ENCODE results near the gene DIAPH2.

Gene DIAPH2

GRCh38 chrX:97628807-97629596, 944.4 kb downstream of the DIAPH2 start:
- Histone ChIP-seq H3K4me1 (ENCODE audit: insufficient read depth, low read length) (no peaks in the 10 kb centered on the region), H3K9me3 (ENCODE audit: low read length) (no peaks in the 10 kb centered on the region), H3K27me3 (ENCODE audit: insufficient read depth, low read length) (peaks cover 2% of the 10 kb centered on the region), H2AFZ (ENCODE audit: low read depth, low read length) (no peak overlapping the region), H3K4me3 (ENCODE audit: low read length) (no peak overlapping the region), H3K36me3 (ENCODE audit: insufficient read depth, low read length) (no peaks in the 10 kb centered on the region)

DNA sequence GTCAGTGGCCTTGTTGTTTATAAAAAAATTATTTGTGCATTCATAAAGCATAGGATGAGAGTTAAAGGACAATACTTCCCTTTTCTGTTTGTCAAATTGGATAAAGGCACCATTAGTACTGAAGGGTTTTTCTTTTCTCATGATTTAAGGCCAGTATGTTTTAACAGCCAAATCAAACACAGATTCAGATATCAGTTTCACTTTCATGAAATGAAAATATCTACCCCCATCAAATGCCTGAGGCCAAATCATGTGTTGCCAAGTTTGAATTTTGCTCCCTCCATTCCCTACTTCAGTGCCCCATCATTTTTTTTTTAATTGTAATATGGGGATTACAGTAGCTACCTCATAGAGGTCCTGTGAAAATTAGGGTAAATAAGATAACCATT, 944.9 kb downstream of the DIAPH2 start:
- H3K9me3 ChIP-seq (ENCODE audit: low read length), result no peaks in the 10 kb centered on the region
- no peak overlapping the region for H3K4me3 ChIP-seq (ENCODE audit: low read length)
- no peak overlapping the region for H2AFZ ChIP-seq (ENCODE audit: low read depth, low read length)
- no peaks in the 10 kb centered on the region for H3K4me1 ChIP-seq (ENCODE audit: insufficient read depth, low read length)
- no peaks in the 10 kb centered on the region for H3K36me3 ChIP-seq (ENCODE audit: insufficient read depth, low read length)
- peaks cover 2% of the 10 kb centered on the region for H3K27me3 ChIP-seq (ENCODE audit: insufficient read depth, low read length)

GRCh38 chrX:97633798-97634197, 949.2 kb downstream of the DIAPH2 start:
- Histone ChIP-seq H2AFZ (ENCODE audit: low read depth, low read length) (no peak overlapping the region), H3K36me3 (ENCODE audit: insufficient read depth, low read length) (no peaks in the 10 kb centered on the region), H3K4me3 (ENCODE audit: low read length) (no peak overlapping the region), H3K27me3 (ENCODE audit: insufficient read depth, low read length) (peaks cover 2% of the 10 kb centered on the region), H3K9me3 (ENCODE audit: low read length) (no peaks in the 10 kb centered on the region), H3K4me1 (ENCODE audit: insufficient read depth, low read length) (peaks cover 14% of the 10 kb centered on the region)

DNA sequence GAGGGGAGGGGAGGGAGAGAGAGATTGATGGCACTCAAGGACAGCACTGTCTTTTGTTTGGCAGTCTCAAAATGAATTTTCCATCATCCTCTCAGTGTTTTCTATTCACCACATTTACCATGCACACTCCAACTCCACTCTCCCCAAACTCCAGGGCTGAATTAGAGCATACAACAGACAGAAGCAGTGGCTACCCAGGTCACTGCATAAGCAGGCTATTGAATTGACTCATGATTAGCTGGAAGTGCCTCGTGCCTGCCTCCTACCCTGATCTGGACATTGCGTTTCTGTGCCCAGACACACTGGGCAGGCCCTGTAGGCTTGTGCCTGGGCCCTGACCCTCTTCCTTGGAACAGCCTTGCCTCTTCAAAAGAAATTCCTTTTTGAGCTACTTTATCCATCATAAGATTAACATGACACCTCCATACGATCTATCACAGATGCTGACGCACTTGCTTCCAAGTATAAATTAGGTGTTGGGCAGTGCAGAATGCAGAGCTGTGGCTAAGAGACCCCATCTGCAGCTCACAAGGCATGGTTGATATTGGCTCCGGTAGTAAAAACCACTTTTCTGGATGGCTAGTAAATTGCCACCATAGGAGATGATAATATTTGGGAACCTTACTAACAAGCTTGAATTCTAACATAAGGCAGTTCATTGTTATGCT, 952.0 kb downstream of the DIAPH2 start:
- Histone ChIP-seq H3K9me3 (ENCODE audit: low read length) (no peaks in the 10 kb centered on the region), H3K4me1 (ENCODE audit: insufficient read depth, low read length) (peaks cover 15% of the 10 kb centered on the region), H3K4me3 (ENCODE audit: low read length) (no peak overlapping the region), H2AFZ (ENCODE audit: low read depth, low read length) (no peak overlapping the region), H3K27me3 (ENCODE audit: insufficient read depth, low read length) (peaks cover 2% of the 10 kb centered on the region), H3K36me3 (ENCODE audit: insufficient read depth, low read length) (no peaks in the 10 kb centered on the region)

- no peaks in the 10 kb centered on the region for H3K9me3 ChIP-seq (ENCODE audit: low read length)
- no peak overlapping the region for H2AFZ ChIP-seq (ENCODE audit: low read depth, low read length)
- H3K36me3 ChIP-seq (ENCODE audit: insufficient read depth, low read length), result no peaks in the 10 kb centered on the region
- H3K4me1 ChIP-seq (ENCODE audit: insufficient read depth, low read length), result peaks cover 15% of the 10 kb centered on the region
- no peak overlapping the region for H3K4me3 ChIP-seq (ENCODE audit: low read length)
- peaks cover 1% of the 10 kb centered on the region for H3K27me3 ChIP-seq (ENCODE audit: insufficient read depth, low read length)
Measured at GRCh38 chrX:97637289-97637688, 952.6 kb downstream of the DIAPH2 start.

DNA sequence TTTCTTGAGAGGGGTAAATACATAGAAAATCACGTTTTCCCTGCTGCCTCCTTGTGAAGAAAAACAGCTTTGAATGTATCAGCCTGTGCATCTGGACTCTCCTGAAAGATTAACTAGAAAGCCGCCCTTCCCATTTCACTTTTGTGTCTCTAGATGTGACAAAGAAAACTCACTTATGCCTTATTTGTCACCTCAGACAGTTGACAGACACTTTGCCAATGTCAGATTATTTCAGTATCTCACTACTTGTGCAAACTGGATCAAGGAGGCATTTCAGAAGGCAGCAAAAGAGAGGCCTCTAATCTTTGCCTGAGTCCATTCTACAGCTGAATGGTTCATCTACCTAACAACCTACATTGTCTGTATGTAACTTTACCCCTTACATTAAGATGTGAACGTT, 954.0 kb downstream of the DIAPH2 start:
- H3K9me3 ChIP-seq (ENCODE audit: low read length), result no peaks in the 10 kb centered on the region
- H3K4me1 ChIP-seq (ENCODE audit: insufficient read depth, low read length), result peaks cover 15% of the 10 kb centered on the region
- no peaks in the 10 kb centered on the region for H3K27me3 ChIP-seq (ENCODE audit: insufficient read depth, low read length)
- no peak overlapping the region for H2AFZ ChIP-seq (ENCODE audit: low read depth, low read length)
- no peak overlapping the region for H3K4me3 ChIP-seq (ENCODE audit: low read length)
- no peaks in the 10 kb centered on the region for H3K36me3 ChIP-seq (ENCODE audit: insufficient read depth, low read length)

DNA sequence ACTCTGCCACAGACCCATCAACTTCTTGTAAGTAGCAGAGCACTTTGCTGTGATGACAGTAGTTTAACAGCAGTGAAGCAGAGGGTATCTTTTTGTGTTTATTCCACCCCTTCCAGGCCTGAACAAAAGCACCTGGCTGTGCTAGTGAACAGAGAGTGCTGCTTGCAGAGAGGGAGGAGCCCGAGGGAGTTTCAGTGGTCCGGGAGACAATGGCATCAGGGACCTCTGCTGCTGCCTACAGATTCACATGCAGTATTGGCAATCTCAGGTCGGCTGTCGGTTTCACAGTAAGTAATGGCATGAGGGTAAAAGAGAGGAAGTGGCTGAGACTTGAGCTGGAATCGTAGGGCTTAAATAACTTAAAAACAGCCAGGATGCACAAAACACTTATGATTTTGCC, 954.9 kb downstream of the DIAPH2 start:
- Histone ChIP-seq H3K27me3 (ENCODE audit: insufficient read depth, low read length) (no peaks in the 10 kb centered on the region), H2AFZ (ENCODE audit: low read depth, low read length) (no peak overlapping the region), H3K4me1 (ENCODE audit: insufficient read depth, low read length) (peaks cover 15% of the 10 kb centered on the region), H3K4me3 (ENCODE audit: low read length) (no peak overlapping the region), H3K36me3 (ENCODE audit: insufficient read depth, low read length) (no peaks in the 10 kb centered on the region), H3K9me3 (ENCODE audit: low read length) (no peaks in the 10 kb centered on the region)
